OCI-LY1 (cell line): ENCODE measurements around the gene CTDSPL2.

Experiments
- EZH2 ChIP-seq: fragments of 200-600 bp; sonication (generic), shearing (Covaris generic); IDR thresholded peaks from 2 replicates; pipeline ENCODE4 v1.8.0; 2017; ENCODE audit warnings: borderline replicate concordance, mixed run types, mild to moderate bottlenecking, antibody characterized with exemption, low read length, moderate library complexity, mixed read lengths
- TF ChIP-seq, protein P1 (sequence below): fragments of 200-600 bp; sonication (generic), shearing (Covaris generic); IDR thresholded peaks from 2 replicates; pipeline ENCODE4 v1.5.1; 2017; ENCODE audit warnings: mild to moderate bottlenecking, antibody characterized with exemption, low read length, moderate library complexity, mixed read lengths

DNA sequence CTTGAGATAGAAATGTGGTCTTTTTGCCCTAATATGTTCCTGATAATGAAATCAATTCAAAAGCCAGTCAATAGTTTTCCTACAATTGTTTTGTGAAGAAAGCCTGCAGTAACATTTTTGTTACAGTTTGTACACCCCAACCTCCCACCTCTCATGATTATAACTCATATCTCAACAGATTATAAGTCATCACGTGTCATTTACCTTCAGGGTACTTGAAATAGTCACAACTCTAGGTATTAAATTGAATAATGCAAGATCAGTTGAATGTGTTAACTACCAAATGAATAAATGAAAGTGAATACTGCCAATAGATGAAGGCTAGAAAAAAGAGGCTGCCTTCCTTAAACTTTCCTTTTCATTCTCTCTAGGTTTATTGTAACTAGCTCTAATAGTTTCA is 32.9 kb upstream of the CTDSPL2 start:
- TF ChIP-seq, protein P1, sequence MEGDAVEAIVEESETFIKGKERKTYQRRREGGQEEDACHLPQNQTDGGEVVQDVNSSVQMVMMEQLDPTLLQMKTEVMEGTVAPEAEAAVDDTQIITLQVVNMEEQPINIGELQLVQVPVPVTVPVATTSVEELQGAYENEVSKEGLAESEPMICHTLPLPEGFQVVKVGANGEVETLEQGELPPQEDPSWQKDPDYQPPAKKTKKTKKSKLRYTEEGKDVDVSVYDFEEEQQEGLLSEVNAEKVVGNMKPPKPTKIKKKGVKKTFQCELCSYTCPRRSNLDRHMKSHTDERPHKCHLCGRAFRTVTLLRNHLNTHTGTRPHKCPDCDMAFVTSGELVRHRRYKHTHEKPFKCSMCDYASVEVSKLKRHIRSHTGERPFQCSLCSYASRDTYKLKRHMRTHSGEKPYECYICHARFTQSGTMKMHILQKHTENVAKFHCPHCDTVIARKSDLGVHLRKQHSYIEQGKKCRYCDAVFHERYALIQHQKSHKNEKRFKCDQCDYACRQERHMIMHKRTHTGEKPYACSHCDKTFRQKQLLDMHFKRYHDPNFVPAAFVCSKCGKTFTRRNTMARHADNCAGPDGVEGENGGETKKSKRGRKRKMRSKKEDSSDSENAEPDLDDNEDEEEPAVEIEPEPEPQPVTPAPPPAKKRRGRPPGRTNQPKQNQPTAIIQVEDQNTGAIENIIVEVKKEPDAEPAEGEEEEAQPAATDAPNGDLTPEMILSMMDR, result no peak
- no peak for TF ChIP-seq EZH2
